Measurements from ENCODE around the gene RBBP4. TPM values are rescaled to one million over a fixed set of nuclear protein-coding genes. Genes with fewer than 3 reads are reported as not detected.

The RBBP4 gene
- total RNA-seq, 1 experiment from 2014 or later, result 279 TPM

GRCh38 chr1:32636914-32637645, 13.9 kb upstream of the RBBP4 start:
- no peak overlapping the region for H3K27ac ChIP-seq (ENCODE audit: low read depth, low read length)
- no TSS peak for BruUV-seq (replicated peaks)
- no peak overlapping the region for H3K4me3 ChIP-seq (replicated peaks in 1 of 2; ENCODE audit: low read depth in 1 of 2, low read length in 2 of 2)
- H3K9me3 ChIP-seq (ENCODE audit: control insufficient read depth in 1 of 2, insufficient read depth in 1 of 2, low read depth in 1 of 2, low read length in 2 of 2), result no peaks in the 10 kb centered on the region
- ChIA-PET POLR2A (interaction anchor here (0.6 kb wide), 1 partner anchor 7 kb away, joined by 3 read pairs; no protein-coding TSS in a partner anchor), CTCF (no interaction called here), RAD21 (ENCODE audit: low non-redundant PET in 1 of 2, low total read pairs in 2 of 2, uncharacterized antibody in 2 of 2, unreplicated experiment in 2 of 2) (no interaction called here)
- no peaks in the 10 kb centered on the region for H4K20me1 ChIP-seq (ENCODE audit: insufficient read depth)
- no peaks in the 10 kb centered on the region for H3K27me3 ChIP-seq (ENCODE audit: insufficient read depth, low read length)
- DNase-seq (ENCODE audit: low read depth, low spot score) (no peak), ATAC-seq (no peak)
- no peak for TF ChIP-seq CEBPB (IDR thresholded peaks at IDR 0.05; ENCODE audit: low read depth)
- TF ChIP-seq POLR2A (IDR thresholded peaks at IDR 0.05; ENCODE audit: borderline replicate concordance, extremely low read depth, insufficient read depth, insufficient read length), result no peak
- no peak for TF ChIP-seq SRF (IDR thresholded peaks at IDR 0.05; ENCODE audit: low read depth)
- TF ChIP-seq, protein P1, sequence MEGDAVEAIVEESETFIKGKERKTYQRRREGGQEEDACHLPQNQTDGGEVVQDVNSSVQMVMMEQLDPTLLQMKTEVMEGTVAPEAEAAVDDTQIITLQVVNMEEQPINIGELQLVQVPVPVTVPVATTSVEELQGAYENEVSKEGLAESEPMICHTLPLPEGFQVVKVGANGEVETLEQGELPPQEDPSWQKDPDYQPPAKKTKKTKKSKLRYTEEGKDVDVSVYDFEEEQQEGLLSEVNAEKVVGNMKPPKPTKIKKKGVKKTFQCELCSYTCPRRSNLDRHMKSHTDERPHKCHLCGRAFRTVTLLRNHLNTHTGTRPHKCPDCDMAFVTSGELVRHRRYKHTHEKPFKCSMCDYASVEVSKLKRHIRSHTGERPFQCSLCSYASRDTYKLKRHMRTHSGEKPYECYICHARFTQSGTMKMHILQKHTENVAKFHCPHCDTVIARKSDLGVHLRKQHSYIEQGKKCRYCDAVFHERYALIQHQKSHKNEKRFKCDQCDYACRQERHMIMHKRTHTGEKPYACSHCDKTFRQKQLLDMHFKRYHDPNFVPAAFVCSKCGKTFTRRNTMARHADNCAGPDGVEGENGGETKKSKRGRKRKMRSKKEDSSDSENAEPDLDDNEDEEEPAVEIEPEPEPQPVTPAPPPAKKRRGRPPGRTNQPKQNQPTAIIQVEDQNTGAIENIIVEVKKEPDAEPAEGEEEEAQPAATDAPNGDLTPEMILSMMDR (IDR thresholded peaks at IDR 0.05 in 2 of 3, conservative IDR thresholded peaks at IDR 0.05 in 1 of 3; ENCODE audit: borderline replicate concordance in 1 of 3, insufficient read depth in 1 of 3, low read depth in 2 of 3, low read length in 2 of 3), result no peak
- TF ChIP-seq, protein P2, sequence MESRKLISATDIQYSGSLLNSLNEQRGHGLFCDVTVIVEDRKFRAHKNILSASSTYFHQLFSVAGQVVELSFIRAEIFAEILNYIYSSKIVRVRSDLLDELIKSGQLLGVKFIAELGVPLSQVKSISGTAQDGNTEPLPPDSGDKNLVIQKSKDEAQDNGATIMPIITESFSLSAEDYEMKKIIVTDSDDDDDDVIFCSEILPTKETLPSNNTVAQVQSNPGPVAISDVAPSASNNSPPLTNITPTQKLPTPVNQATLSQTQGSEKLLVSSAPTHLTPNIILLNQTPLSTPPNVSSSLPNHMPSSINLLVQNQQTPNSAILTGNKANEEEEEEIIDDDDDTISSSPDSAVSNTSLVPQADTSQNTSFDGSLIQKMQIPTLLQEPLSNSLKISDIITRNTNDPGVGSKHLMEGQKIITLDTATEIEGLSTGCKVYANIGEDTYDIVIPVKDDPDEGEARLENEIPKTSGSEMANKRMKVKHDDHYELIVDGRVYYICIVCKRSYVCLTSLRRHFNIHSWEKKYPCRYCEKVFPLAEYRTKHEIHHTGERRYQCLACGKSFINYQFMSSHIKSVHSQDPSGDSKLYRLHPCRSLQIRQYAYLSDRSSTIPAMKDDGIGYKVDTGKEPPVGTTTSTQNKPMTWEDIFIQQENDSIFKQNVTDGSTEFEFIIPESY (IDR thresholded peaks at IDR 0.05; ENCODE audit: extremely low read depth, insufficient replicate concordance, low read length), result no peak
- TF ChIP-seq, protein P3, sequence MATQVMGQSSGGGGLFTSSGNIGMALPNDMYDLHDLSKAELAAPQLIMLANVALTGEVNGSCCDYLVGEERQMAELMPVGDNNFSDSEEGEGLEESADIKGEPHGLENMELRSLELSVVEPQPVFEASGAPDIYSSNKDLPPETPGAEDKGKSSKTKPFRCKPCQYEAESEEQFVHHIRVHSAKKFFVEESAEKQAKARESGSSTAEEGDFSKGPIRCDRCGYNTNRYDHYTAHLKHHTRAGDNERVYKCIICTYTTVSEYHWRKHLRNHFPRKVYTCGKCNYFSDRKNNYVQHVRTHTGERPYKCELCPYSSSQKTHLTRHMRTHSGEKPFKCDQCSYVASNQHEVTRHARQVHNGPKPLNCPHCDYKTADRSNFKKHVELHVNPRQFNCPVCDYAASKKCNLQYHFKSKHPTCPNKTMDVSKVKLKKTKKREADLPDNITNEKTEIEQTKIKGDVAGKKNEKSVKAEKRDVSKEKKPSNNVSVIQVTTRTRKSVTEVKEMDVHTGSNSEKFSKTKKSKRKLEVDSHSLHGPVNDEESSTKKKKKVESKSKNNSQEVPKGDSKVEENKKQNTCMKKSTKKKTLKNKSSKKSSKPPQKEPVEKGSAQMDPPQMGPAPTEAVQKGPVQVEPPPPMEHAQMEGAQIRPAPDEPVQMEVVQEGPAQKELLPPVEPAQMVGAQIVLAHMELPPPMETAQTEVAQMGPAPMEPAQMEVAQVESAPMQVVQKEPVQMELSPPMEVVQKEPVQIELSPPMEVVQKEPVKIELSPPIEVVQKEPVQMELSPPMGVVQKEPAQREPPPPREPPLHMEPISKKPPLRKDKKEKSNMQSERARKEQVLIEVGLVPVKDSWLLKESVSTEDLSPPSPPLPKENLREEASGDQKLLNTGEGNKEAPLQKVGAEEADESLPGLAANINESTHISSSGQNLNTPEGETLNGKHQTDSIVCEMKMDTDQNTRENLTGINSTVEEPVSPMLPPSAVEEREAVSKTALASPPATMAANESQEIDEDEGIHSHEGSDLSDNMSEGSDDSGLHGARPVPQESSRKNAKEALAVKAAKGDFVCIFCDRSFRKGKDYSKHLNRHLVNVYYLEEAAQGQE (IDR thresholded peaks at IDR 0.05; ENCODE audit: low read depth), result no peak
- no peak for TF ChIP-seq SP1 (IDR thresholded peaks at IDR 0.05; ENCODE audit: low read depth)
- TF ChIP-seq, protein P4, sequence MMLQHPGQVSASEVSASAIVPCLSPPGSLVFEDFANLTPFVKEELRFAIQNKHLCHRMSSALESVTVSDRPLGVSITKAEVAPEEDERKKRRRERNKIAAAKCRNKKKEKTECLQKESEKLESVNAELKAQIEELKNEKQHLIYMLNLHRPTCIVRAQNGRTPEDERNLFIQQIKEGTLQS (IDR thresholded peaks at IDR 0.05), result no peak
- TF ChIP-seq JUND (IDR thresholded peaks at IDR 0.05), result no peak
- no peak for TF ChIP-seq RAD21 (IDR thresholded peaks at IDR 0.05; ENCODE audit: low read depth)
- no peak for TF ChIP-seq SIN3A (IDR thresholded peaks at IDR 0.05; ENCODE audit: low read depth)
- no peak for TF ChIP-seq ELF1 (IDR thresholded peaks at IDR 0.05; ENCODE audit: borderline replicate concordance, low read depth)
- no peak for TF ChIP-seq ZNF274 (IDR thresholded peaks at IDR 0.05; ENCODE audit: low read depth, low read length)
- TF ChIP-seq POLR2AphosphoS5 (IDR thresholded peaks at IDR 0.05; ENCODE audit: low read depth, low read length), result no peak
- H3K36me3 ChIP-seq (ENCODE audit: control insufficient read depth in 1 of 2, insufficient read depth in 2 of 2, low read length in 2 of 2), result peaks cover 0 to 4% of the 10 kb centered on the region in 2 experiments; a peak in 1 of 4 replicates
- no peak overlapping the region for H3K4me2 ChIP-seq (ENCODE audit: low read length)
- no peak overlapping the region for H3K9ac ChIP-seq (ENCODE audit: low read length)
- intact Hi-C loops (cut with micrococcal nuclease), result no loop called here
- H3K4me1 ChIP-seq (ENCODE audit: control insufficient read depth in 1 of 2, insufficient read depth in 2 of 2, low read length in 2 of 2), result no peaks in the 10 kb centered on the region
- no peak overlapping the region for H2AFZ ChIP-seq (ENCODE audit: low read depth, low read length, poor library complexity, severe bottlenecking)
- H3K79me2 ChIP-seq (ENCODE audit: insufficient read depth, low read length), result peaks cover 88% of the 10 kb centered on the region
- no peaks in the 10 kb centered on the region for H3K9me2 ChIP-seq (ENCODE audit: insufficient read depth)

Data from HCT116 (cell line).